GM23248 (cell line): Measurements from ENCODE around the gene HOXA9. TPM values are rescaled to one million over a fixed set of nuclear protein-coding genes. Genes with fewer than 3 reads are reported as not detected.
A peak's percentile ranks its signal among the peaks of the same experiment; 100 is the strongest.

Source experiments
- DNase-seq: peaks from one replicate; pipeline ENCODE4 v3.0.0-alpha.2; 2015
- H2AFZ ChIP-seq: fragments of 200-600 bp; sonication (generic); 2 replicates; pipeline ENCODE4 v1.6.1; 2016; ENCODE audit warnings: antibody characterized with exemption
- H3F3A ChIP-seq: fragments of 200-600 bp; sonication (generic); 2 replicates; pipeline ENCODE4 v1.6.1; 2016; ENCODE audit warnings: mild to moderate bottlenecking, antibody characterized with exemption, mixed run types; ENCODE audit not compliant: insufficient read depth
- H3K27ac ChIP-seq: fragments of 200-600 bp; sonication (generic); 2 replicates; pipeline ENCODE4 v1.5.1; 2016; ENCODE audit warnings: mild to moderate bottlenecking
- H3K27me3 ChIP-seq: fragments of 200-600 bp; sonication (generic); replicated peaks from 2 replicates; pipeline ENCODE4 v1.6.1; 2016; ENCODE audit warnings: mild to moderate bottlenecking; ENCODE audit not compliant: insufficient read depth
- H3K36me3 ChIP-seq: fragments of 200-600 bp; sonication (generic); 2 replicates; pipeline ENCODE4 v1.6.1; 2016; ENCODE audit warnings: low read depth, mild to moderate bottlenecking
- H3K4me1 ChIP-seq: fragments of 200-600 bp; sonication (generic); 2 replicates; pipeline ENCODE4 v1.6.1; 2016; ENCODE audit warnings: mild to moderate bottlenecking; ENCODE audit not compliant: insufficient read depth
- H3K4me2 ChIP-seq: fragments of 200-600 bp; sonication (generic); one replicate; pipeline ENCODE4 v1.6.1; 2016; ENCODE audit warnings: mild to moderate bottlenecking; ENCODE audit not compliant: unreplicated experiment
- H3K4me3 ChIP-seq: fragments of 200-600 bp; sonication (generic); 2 replicates; pipeline ENCODE4 v1.5.1; 2016; ENCODE audit warnings: mild to moderate bottlenecking
- H3K79me2 ChIP-seq: fragments of 200-600 bp; sonication (generic); 2 replicates; pipeline ENCODE4 v1.6.1; 2016; ENCODE audit warnings: mild to moderate bottlenecking; ENCODE audit not compliant: insufficient read depth
- H3K9ac ChIP-seq: fragments of 200-600 bp; sonication (generic); 2 replicates; pipeline ENCODE4 v1.6.1; 2016; ENCODE audit warnings: mild to moderate bottlenecking
- H3K9me2 ChIP-seq: fragments of 200-600 bp; sonication (generic); 2 replicates; pipeline ENCODE4 v1.6.1; 2016; ENCODE audit warnings: mixed run types, mild to moderate bottlenecking, moderate library complexity; ENCODE audit not compliant: insufficient read depth
- H3K9me3 ChIP-seq: fragments of 200-600 bp; sonication (generic); one replicate; pipeline ENCODE4 v1.6.1; 2017; ENCODE audit warnings: low read depth
- H4K20me1 ChIP-seq: fragments of 200-600 bp; sonication (generic); 2 replicates; pipeline ENCODE4 v1.6.0; 2016; ENCODE audit not compliant: insufficient read depth
- EZH2 ChIP-seq: fragments of 200-600 bp; sonication (generic); IDR thresholded peaks from 2 replicates; pipeline ENCODE4 v1.6.1; 2018; ENCODE audit warnings: antibody characterized with exemption, mild to moderate bottlenecking; ENCODE audit not compliant: insufficient read depth, poor library complexity, severe bottlenecking
- EZH2phosphoT487 ChIP-seq: fragments of 200-600 bp; sonication (generic); IDR thresholded peaks from 2 replicates; pipeline ENCODE4 v1.6.1; 2018; ENCODE audit warnings: antibody characterized with exemption, moderate library complexity, mild to moderate bottlenecking, low read depth; ENCODE audit not compliant: insufficient read depth
- WGBS, 2 experiments: methylation state at CpG; one replicate each; pipeline ENCODE4 v1.1.6; 2015 to 2017; ENCODE audit warnings: low lambda C conversion rate in 2 of 2, low coverage in 1 of 2; ENCODE audit errors: missing lambda C conversion rate in 2 of 2; 5-methylcytosine and 5-hydroxymethylcytosine counted together
- in situ Hi-C: fragments of 300-500 bp; cut with MboI; formaldehyde crosslinking; loops from 2 replicates; pipeline ENCODE4 v1.15.0; 2020
- polyA plus RNA-seq: library from polyadenylated mRNA; unstranded; fragments of >200 nt; fragmentation: Nextera tagmentation; extraction: Ambion mirVana; gene quantifications from 2 replicates; pipeline ENCODE4 v1.2.1, GENCODE V29; 2016
- total RNA-seq: library from RNA; depleted of rRNA; stranded (reverse); fragments of >200 nt; shearing (Covaris generic); gene quantifications from 2 replicates; pipeline ENCODE4 v1.2.3, GENCODE V29; 2014

The HOXA9 gene
- total and polyA plus RNA-seq, 2 experiments from 2014 or later = 28.3 to 43.7 TPM

GRCh38 chr7:27185013-27185853 is 19.9 kb upstream of the HOXA9 start, which contains the start of gene HOXA11:
HOXA11 (minus strand) TSS chr7:27185232; CDS start chr7:27185144, 88 bp downstream.
- 41 to 44% methylated on average over 38 to 43 of the region's 43 CpGs for WGBS, 2 experiments

DNA sequence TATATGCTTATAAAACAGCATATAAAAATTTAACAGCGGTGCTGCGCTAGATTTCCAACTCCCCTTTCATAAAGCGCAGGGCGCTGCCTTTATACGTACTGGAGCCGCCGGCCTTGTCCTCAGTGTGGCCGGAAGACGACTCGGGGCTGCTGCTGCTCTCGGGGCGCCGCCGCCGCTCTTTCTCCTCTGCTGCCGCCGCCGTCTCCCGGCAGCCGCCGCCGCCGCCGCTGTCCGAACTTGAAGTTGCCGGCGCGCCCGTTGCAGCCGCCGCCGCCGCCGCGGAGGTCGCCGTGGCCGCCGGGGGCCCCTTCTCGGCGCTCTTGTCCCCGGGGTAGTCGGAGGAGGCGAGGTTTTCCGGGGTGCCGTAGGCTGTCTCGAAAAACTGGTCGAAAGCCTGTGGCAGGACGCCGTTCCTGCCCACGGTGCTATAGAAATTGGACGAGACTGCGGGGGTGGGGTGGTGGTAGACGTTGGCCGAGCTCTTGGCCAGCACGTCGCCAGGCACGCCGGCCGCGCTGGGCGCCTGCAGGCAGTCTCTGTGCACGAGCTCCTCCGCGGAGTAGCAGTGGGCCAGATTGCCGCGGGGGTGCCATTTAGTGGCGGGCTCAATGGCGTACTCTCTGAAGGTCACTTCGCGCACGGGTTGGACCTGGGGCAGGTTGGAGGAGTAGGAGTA is 19.1 kb upstream of the HOXA9 start:
- Histone ChIP-seq H3K4me1 (peaks cover 29% of the 10 kb centered on the region), H3K9me3 (no peaks in the 10 kb centered on the region), H3K9ac (peak overlapping the region; percentile 82), H3K4me2 (peak overlapping the region; percentile 100), H3K27me3 (no peaks in the 10 kb centered on the region), H3K27ac (peak overlapping the region; percentile 69), H3F3A (peaks cover 8% of the 10 kb centered on the region; the same call in 1 of the 2 replicates), H3K4me3 (peak overlapping the region; percentile 87), H4K20me1 (no peaks in the 10 kb centered on the region), H3K36me3 (no peaks in the 10 kb centered on the region), H2AFZ (peak overlapping the region; percentile 84), H3K9me2 (no peaks in the 10 kb centered on the region), H3K79me2 (peaks cover 43% of the 10 kb centered on the region)
- peak; percentile 83 for DNase-seq
- TF ChIP-seq EZH2phosphoT487 (no peak), EZH2 (no peak)
- in situ Hi-C loops = no loop called here
- WGBS, 2 experiments = 1 to 2% methylated on average over 65 to 70 of the region's 72 CpGs

More at GRCh38 chr7:27185013-27185853, 19.9 kb upstream of the HOXA9 start, which contains the start of gene HOXA11:
- no peak for TF ChIP-seq EZH2phosphoT487
- no peak for TF ChIP-seq EZH2
- H3K36me3 ChIP-seq = no peaks in the 10 kb centered on the region
- H4K20me1 ChIP-seq = no peaks in the 10 kb centered on the region
- peak within 1 kb of the TSS; percentile 82 for H3K9ac ChIP-seq
- peaks cover 27% of the 10 kb centered on the region for H3K4me1 ChIP-seq
- peak within 1 kb of the TSS; percentile 87 for H3K4me3 ChIP-seq
- in situ Hi-C loops = no loop called here
- no peaks in the 10 kb centered on the region for H3K27me3 ChIP-seq
- peak within 1 kb of the TSS; percentile 69 for H3K27ac ChIP-seq
- H3K79me2 ChIP-seq = peaks cover 39% of the 10 kb centered on the region
- peak; percentile 92 for DNase-seq
- peak within 1 kb of the TSS; percentile 100 for H3K4me2 ChIP-seq
- peaks cover 8% of the 10 kb centered on the region; the same call in 1 of the 2 replicates for H3F3A ChIP-seq
- peak within 1 kb of the TSS; percentile 84 for H2AFZ ChIP-seq
- no peaks in the 10 kb centered on the region for H3K9me3 ChIP-seq
- H3K9me2 ChIP-seq = no peaks in the 10 kb centered on the region

- peaks cover 50% of the 10 kb centered on the region for H3K79me2 ChIP-seq
These were observed 18.5 kb upstream of the HOXA9 start for GRCh38 chr7:27183682-27184336.

More at GRCh38 chr7:27183682-27184336, 18.5 kb upstream of the HOXA9 start:
- Histone ChIP-seq H3K4me3 (peak overlapping the region; percentile 87), H3F3A (peaks cover 8% of the 10 kb centered on the region; the same call in 1 of the 2 replicates), H3K27me3 (no peaks in the 10 kb centered on the region), H2AFZ (peak overlapping the region; percentile 84), H3K9me3 (no peaks in the 10 kb centered on the region), H3K9me2 (no peaks in the 10 kb centered on the region), H3K4me1 (peaks cover 29% of the 10 kb centered on the region), H3K9ac (peak overlapping the region; percentile 82), H3K36me3 (no peaks in the 10 kb centered on the region), H4K20me1 (no peaks in the 10 kb centered on the region), H3K4me2 (peak overlapping the region; percentile 100), H3K27ac (peak overlapping the region; percentile 69)
- DNase-seq = peak; percentile 78
- WGBS, 2 experiments = 1% methylated on average over 29 to 30 of the region's 30 CpGs
- TF ChIP-seq EZH2 = no peak
- no peak for TF ChIP-seq EZH2phosphoT487
- in situ Hi-C loops = no loop called here
